Measurements from ENCODE around the gene COA3. TPM values are rescaled to one million over a fixed set of nuclear protein-coding genes. Genes with fewer than 3 reads are reported as not detected.

COA3 gene, protein sequence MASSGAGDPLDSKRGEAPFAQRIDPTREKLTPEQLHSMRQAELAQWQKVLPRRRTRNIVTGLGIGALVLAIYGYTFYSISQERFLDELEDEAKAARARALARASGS
- total RNA-seq, result 78.8 and 81.6 TPM in 2 replicates

GRCh38 chr17:42798383-42799380, at the start of gene COA3, which contains the start of gene CNTD1:
COA3 (minus strand) TSS chr17:42798704; CDS start chr17:42798681, 23 bp downstream.
CNTD1 (plus strand) TSS chr17:42798861; CDS start chr17:42799068, 207 bp downstream.

DNA sequence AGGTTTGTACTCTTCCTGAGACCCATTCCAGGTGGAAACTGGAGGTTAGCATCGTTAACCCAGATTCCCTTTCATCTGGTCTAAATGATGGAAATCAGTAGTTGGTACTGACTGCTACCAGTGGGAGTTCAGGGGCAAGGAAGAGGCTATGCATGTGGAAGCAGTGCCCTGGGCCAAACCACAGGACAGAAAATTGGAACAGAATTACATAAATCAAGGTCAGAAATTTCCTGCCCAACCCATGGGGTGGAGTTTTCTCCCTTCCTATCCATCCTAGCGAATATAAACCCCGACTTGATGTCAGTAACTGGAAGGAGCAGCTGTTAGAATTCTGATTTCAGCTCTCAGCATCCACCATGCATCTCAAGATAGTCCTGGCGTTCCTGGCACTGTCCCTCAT, 45.8 kb upstream of the COA3 start, which contains the start of gene AOC2:
Gene AOC2, plus strand, starts transcription at position 310 of the 400 bp plus-strand sequence. Its CDS starts 47 bp downstream, at position 357.

GRCh38 chr17:42832934-42833766, 34.6 kb upstream of the COA3 start, which contains the start of gene PSME3:
PSME3 (plus strand) TSS chr17:42833397; CDS start chr17:42833632, 235 bp downstream.

DNA sequence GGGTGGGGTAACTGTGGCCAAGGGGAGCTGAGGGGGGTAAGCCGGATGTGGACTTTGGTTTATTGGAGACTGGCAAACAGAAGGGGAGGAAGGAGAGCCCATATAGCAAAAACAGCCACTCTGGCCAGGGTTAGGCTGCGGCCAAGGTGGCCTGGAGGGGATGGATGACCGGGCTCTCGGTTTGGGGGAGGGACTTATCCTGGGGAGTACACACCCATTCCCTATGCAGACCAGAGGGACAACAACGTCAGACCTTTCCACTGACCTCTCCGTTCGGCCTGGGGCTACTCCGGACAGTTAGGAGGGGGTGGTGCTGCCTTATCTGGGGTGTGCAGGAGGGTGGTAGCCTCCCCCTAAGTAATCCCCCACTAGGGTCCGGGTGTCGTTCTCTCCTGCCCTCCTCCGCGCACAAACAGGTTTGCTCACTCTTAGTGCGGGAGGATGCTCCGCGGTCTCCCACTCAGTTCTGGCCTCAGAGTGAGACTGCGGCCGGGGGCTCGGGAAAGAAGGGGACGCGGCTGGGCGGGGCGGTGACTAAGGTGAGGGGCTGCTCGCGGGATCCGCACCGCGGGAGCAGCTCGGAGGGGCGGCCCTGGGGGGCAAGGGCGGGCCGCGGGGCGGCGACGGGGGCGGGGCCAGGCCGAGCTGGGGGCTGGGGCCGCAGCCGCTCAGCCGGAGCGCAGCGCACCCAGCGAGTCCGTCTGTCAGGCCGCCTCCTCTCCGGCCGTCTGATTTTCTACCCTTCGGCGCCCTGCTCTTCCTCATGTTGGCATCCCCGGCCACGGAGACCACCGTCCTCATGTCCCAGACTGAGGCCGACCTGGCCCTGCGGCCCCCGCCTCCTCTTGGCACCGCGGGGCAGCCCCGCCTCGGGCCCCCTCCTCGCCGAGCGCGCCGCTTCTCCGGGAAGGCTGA, 18.3 kb downstream of the COA3 start, which contains the start of gene WNK4:
Gene WNK4, plus strand, starts transcription at position 675 of the 915 bp plus-strand sequence. Its CDS starts 89 bp downstream, at position 764.

GRCh38 chr17:42773290-42774035, 25.0 kb downstream of the COA3 start, which contains the start of gene VPS25:
VPS25 (plus strand) TSS chr17:42773449; CDS start chr17:42773476, 27 bp downstream.

DNA sequence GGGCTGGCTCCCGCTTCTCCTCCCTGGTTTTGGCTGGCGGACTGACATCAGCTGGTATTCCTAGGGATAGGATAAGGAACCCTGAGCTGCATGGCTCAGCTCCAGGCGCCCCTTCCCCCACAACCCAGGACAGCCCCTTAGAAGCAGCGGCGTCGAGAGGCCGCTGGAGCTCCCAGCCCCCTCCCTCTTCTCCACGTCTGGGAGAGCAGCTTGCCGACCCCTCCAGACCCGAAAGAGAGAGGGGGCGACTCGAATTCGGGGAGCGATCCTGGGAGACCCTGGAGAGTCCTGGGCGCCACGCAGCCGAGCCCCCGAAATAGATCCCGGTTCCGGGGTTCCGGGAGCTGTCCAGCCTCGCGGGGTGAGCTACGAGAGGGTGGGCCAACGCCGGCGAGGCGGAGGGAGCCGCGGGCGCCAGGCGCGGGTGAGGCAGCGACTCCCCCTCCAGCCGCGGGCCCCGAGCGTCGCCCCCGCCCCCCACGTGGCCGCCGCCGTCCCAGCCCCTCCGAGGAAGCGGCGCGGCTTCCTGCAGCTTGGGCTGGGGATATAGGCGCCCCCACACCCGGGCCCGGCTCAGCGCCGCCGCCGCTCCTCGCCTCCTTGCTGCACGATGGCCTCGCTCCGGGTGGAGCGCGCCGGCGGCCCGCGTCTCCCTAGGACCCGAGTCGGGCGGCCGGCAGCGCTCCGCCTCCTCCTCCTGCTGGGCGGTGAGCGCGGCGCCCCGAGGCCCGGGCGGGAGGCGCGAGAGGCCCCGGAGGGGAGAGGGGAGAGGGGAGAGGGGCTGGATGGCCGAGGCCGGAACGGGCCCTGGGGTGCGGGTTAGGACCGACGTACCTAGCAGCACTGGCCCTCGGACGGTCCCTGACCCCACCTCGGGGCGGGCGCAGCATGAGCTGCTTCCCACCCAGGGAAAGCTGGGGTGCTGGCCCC, 37.6 kb downstream of the COA3 start, which contains the start of gene RAMP2:
Gene RAMP2, plus strand, starts transcription at position 576 of the 930 bp plus-strand sequence. Its CDS starts 35 bp downstream, at position 611.

Other genes with a start within 250 kb of the COA3 start
- 5.7 and 9.3 TPM in 2 replicates for gene HSD17B1, start 245.8 kb downstream of the COA3 start, total RNA-seq
- 45.0 and 59.5 TPM in 2 replicates for gene COASY, start 236.6 kb downstream of the COA3 start, total RNA-seq
- gene MLX, start 231.6 kb downstream of the COA3 start, total RNA-seq, result 21.3 and 33.7 TPM in 2 replicates
- 9.8 and 13.4 TPM in 2 replicates for gene PSMC3IP, start 221.0 kb downstream of the COA3 start, total RNA-seq
- 47.0 and 57.5 TPM in 2 replicates for gene RETREG3, start 189.3 kb downstream of the COA3 start, total RNA-seq
- 90.4 and 130 TPM in 2 replicates for gene TUBG1, start 189.0 kb downstream of the COA3 start, total RNA-seq
- 8.5 and 9.0 TPM in 2 replicates for gene TUBG2, start 139.4 kb downstream of the COA3 start, total RNA-seq
- gene PLEKHH3, start 121.7 kb downstream of the COA3 start, total RNA-seq, result 49.8 and 55.3 TPM in 2 replicates
- gene CCR10, start 116.9 kb downstream of the COA3 start, total RNA-seq, result 0.19 and 0.28 TPM in 2 replicates
- 4.1 and 4.2 TPM in 2 replicates for gene CNTNAP1, start 116.2 kb downstream of the COA3 start, total RNA-seq
- gene EZH1, start 53.7 kb downstream of the COA3 start, total RNA-seq, result 9.0 and 10.4 TPM in 2 replicates
- gene RAMP2, start 37.5 kb downstream of the COA3 start, total RNA-seq, result 0.49 TPM in 1 of 2 replicates, not detected in the other
- gene VPS25, start 25.3 kb downstream of the COA3 start, total RNA-seq, result 98.8 and 108 TPM in 2 replicates
- 0.09 TPM in 1 of 2 replicates, not detected in the other for gene WNK4, start 18.1 kb downstream of the COA3 start, total RNA-seq
- 0.07 TPM in 1 of 2 replicates, not detected in the other for gene CNTD1, start 157 bp upstream of the COA3 start, total RNA-seq
- 76.7 and 84.6 TPM in 2 replicates for gene BECN1, start 25.6 kb upstream of the COA3 start, total RNA-seq
- gene PSME3, start 34.7 kb upstream of the COA3 start, total RNA-seq, result 122 and 130 TPM in 2 replicates
- 0.14 and 0.92 TPM in 2 replicates for gene AOC2, start 45.9 kb upstream of the COA3 start, total RNA-seq
- under 0.01 and 0.07 TPM in 2 replicates for gene AOC3, start 52.5 kb upstream of the COA3 start, total RNA-seq
- not detected in 2 replicates for gene G6PC1, start 102.1 kb upstream of the COA3 start, total RNA-seq
- gene AARSD1, start 165.8 kb upstream of the COA3 start, total RNA-seq, result 29.7 and 38.9 TPM in 2 replicates
- 0.28 and 0.49 TPM in 2 replicates for gene PTGES3L, start 181.4 kb upstream of the COA3 start, total RNA-seq
- 8.7 and 12.2 TPM in 2 replicates for gene RUNDC1, start 181.9 kb upstream of the COA3 start, total RNA-seq
- 1,265 and 2,388 TPM in 2 replicates for gene RPL27, start 199.7 kb upstream of the COA3 start, total RNA-seq
- 3.0 and 4.9 TPM in 2 replicates for gene IFI35, start 208.1 kb upstream of the COA3 start, total RNA-seq
- gene VAT1, start 223.7 kb upstream of the COA3 start, total RNA-seq, result 96.8 and 127 TPM in 2 replicates
- under 0.01 and 0.21 TPM in 2 replicates for gene RND2, start 226.5 kb upstream of the COA3 start, total RNA-seq

Data from airway epithelial cell (primary cell).